Mesendoderm (in vitro differentiated cells): Measurements from ENCODE around the gene FRRS1.

ENCODE experiments used
- DNase-seq: peaks from one replicate; pipeline ENCODE4 v3.0.0; 2013
- H2AK5ac ChIP-seq: 2 replicates; pipeline ENCODE4 v1.6.1; 2013; ENCODE audit warnings: low read length, inconsistent platforms
- H2BK120ac ChIP-seq: 2 replicates; pipeline ENCODE4 v1.6.1; 2013; ENCODE audit warnings: low read depth, mild to moderate bottlenecking, low read length, moderate library complexity, mixed read lengths
- H2BK15ac ChIP-seq: replicated peaks from 2 replicates; pipeline ENCODE4 v1.6.1; 2013; ENCODE audit warnings: low read depth, mild to moderate bottlenecking, moderate library complexity
- H2BK5ac ChIP-seq: 2 replicates; pipeline ENCODE4 v1.6.1; 2013; ENCODE audit warnings: low read length, inconsistent platforms
- H3K18ac ChIP-seq: 2 replicates; pipeline ENCODE4 v1.6.1; 2013; ENCODE audit warnings: mild to moderate bottlenecking, low read length, mixed read lengths
- H3K23ac ChIP-seq: one replicate; pipeline ENCODE4 v1.6.1; 2013; ENCODE audit warnings: low read length
- H3K27ac ChIP-seq: 2 replicates; pipeline ENCODE4 v1.5.1; 2013; ENCODE audit warnings: low read depth, mild to moderate bottlenecking, inconsistent platforms, low read length, moderate library complexity
- H3K27me3 ChIP-seq: 2 replicates; pipeline ENCODE4 v1.6.1; 2013; ENCODE audit warnings: low read length, control low read depth, mild to moderate bottlenecking, inconsistent platforms; ENCODE audit not compliant: insufficient read depth, poor library complexity
- H3K36me3 ChIP-seq: 2 replicates; pipeline ENCODE4 v1.6.1; 2013; ENCODE audit warnings: low read length, inconsistent platforms; ENCODE audit not compliant: control insufficient read depth, insufficient read depth
- H3K4ac ChIP-seq: one replicate; pipeline ENCODE4 v1.6.1; 2013; ENCODE audit warnings: low read depth, mild to moderate bottlenecking, low read length, moderate library complexity
- H3K4me1 ChIP-seq: 2 replicates; pipeline ENCODE4 v1.6.1; 2013; ENCODE audit warnings: low read depth, low read length, inconsistent platforms; ENCODE audit not compliant: control insufficient read depth
- H3K4me2 ChIP-seq: 2 replicates; pipeline ENCODE4 v1.6.1; 2013; ENCODE audit warnings: low read length
- H3K4me3 ChIP-seq: 2 replicates; pipeline ENCODE4 v1.5.1; 2013; ENCODE audit warnings: mild to moderate bottlenecking, low read length
- H3K56ac ChIP-seq: one replicate; pipeline ENCODE4 v1.6.1; 2013; ENCODE audit warnings: low read length
- H3K79me1 ChIP-seq: 2 replicates; pipeline ENCODE4 v1.6.1; 2013; ENCODE audit warnings: low read length, inconsistent platforms
- H3K79me2 ChIP-seq: 2 replicates; pipeline ENCODE4 v1.6.1; 2013; ENCODE audit warnings: mild to moderate bottlenecking, low read length; ENCODE audit not compliant: control insufficient read depth, insufficient read depth
- H3K9ac ChIP-seq: 2 replicates; pipeline ENCODE4 v1.6.1; 2013; ENCODE audit warnings: low read length, inconsistent platforms
- H4K5ac ChIP-seq: one replicate; pipeline ENCODE4 v1.6.1; 2013; ENCODE audit warnings: low read length
- H4K8ac ChIP-seq: one replicate; pipeline ENCODE4 v1.6.1; 2013; ENCODE audit warnings: low read depth, mild to moderate bottlenecking, control low read depth, low read length, moderate library complexity
- WGBS: extraction: QIAGEN DNeasy Blood & Tissue Kit; methylation state at CpG from one replicate; pipeline ENCODE4 v1.1.7; 2013; ENCODE audit warnings: low lambda C conversion rate, missing lambda C conversion rate; ENCODE audit not compliant: insufficient coverage; ENCODE audit errors: extremely low coverage; 5-methylcytosine and 5-hydroxymethylcytosine counted together

Gene FRRS1

GRCh38 chr1:99738858-99739465, 27.5 kb downstream of the FRRS1 start:
- Histone ChIP-seq H3K79me1 (no peaks in the 10 kb centered on the region), H3K4ac (no peak overlapping the region), H3K4me3 (no peak overlapping the region), H3K56ac (no peak overlapping the region), H3K4me1 (no peaks in the 10 kb centered on the region), H2BK5ac (no peak overlapping the region), H3K4me2 (no peak overlapping the region), H4K8ac (no peak overlapping the region), H3K27ac (no peak overlapping the region), H3K36me3 (no peaks in the 10 kb centered on the region), H4K5ac (no peak overlapping the region), H2AK5ac (no peak overlapping the region), H3K79me2 (no peaks in the 10 kb centered on the region), H3K23ac (no peak overlapping the region), H3K9ac (no peak overlapping the region), H3K18ac (no peak overlapping the region), H3K27me3 (no peaks in the 10 kb centered on the region), H2BK120ac (no peak overlapping the region), H2BK15ac (no peak overlapping the region)
- no peak for DNase-seq
- no CpG with 5 or more reads among the region's 6 CpGs for WGBS

DNA sequence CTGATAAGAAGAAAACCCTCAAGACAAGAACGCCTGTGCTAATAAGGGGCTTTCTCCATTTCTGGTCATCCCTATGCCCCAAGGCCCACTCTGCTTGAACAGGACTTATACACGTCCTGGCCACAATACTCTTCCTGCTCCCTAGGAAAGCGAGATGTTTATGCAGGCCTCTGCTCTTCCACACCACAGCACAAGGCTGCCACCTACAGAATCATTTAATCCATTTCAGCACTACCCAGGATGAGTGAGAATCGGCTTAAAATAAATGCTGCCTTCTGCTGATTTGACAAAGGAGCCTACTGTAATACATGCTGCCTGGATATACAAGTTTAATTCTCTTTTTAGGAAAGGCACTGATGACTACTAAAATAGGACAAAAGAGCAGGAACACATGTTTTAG, 29.4 kb downstream of the FRRS1 start:
- no peaks in the 10 kb centered on the region for H3K36me3 ChIP-seq
- no peak overlapping the region for H2BK120ac ChIP-seq
- H3K9ac ChIP-seq: no peak overlapping the region
- no peaks in the 10 kb centered on the region for H3K79me2 ChIP-seq
- no peak overlapping the region for H4K8ac ChIP-seq
- H3K4me1 ChIP-seq: no peaks in the 10 kb centered on the region
- H3K56ac ChIP-seq: no peak overlapping the region
- peak; percentile 87 for DNase-seq
- no peak overlapping the region for H2BK15ac ChIP-seq
- no peak overlapping the region for H2AK5ac ChIP-seq
- H3K27me3 ChIP-seq: no peaks in the 10 kb centered on the region
- no peak overlapping the region for H3K27ac ChIP-seq
- H2BK5ac ChIP-seq: no peak overlapping the region
- no peak overlapping the region for H3K4me3 ChIP-seq
- no peak overlapping the region for H3K4me2 ChIP-seq
- H3K23ac ChIP-seq: no peak overlapping the region
- H3K18ac ChIP-seq: no peak overlapping the region
- no peaks in the 10 kb centered on the region for H3K79me1 ChIP-seq
- no CpG with 5 or more reads among the region's 4 CpGs for WGBS
- H4K5ac ChIP-seq: no peak overlapping the region
- no peak overlapping the region for H3K4ac ChIP-seq

DNA sequence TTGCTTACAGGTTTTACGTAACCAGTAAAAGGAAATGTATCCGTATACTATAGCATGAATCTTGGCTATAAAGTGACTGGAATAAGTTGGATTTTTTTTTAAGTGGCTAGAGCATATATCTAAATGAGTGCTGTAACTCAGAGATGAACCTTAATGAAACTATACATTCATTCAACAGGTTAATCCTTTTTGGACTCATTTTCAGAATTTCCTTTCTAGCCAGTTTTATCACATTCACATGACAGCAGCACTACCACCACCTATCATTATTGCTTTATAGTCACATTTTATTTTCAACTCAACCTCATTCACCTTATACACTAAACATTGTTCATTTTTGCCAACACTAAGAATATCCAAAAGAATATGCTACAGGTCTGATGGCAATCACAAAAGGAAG, 30.6 kb downstream of the FRRS1 start:
- no peak overlapping the region for H3K9ac ChIP-seq
- no peak overlapping the region for H2BK5ac ChIP-seq
- no peaks in the 10 kb centered on the region for H3K27me3 ChIP-seq
- H3K23ac ChIP-seq: no peak overlapping the region
- no peak overlapping the region for H2BK120ac ChIP-seq
- no peaks in the 10 kb centered on the region for H3K4me1 ChIP-seq
- no peak overlapping the region for H2BK15ac ChIP-seq
- no peak overlapping the region for H4K8ac ChIP-seq
- H3K56ac ChIP-seq: no peak overlapping the region
- no peaks in the 10 kb centered on the region for H3K79me2 ChIP-seq
- H3K36me3 ChIP-seq: no peaks in the 10 kb centered on the region
- H4K5ac ChIP-seq: no peak overlapping the region
- no peak overlapping the region for H3K4ac ChIP-seq
- no CpG with 5 or more reads among the region's 2 CpGs for WGBS
- no peak overlapping the region for H3K4me3 ChIP-seq
- H3K79me1 ChIP-seq: no peaks in the 10 kb centered on the region
- no peak for DNase-seq
- H3K4me2 ChIP-seq: no peak overlapping the region
- H2AK5ac ChIP-seq: no peak overlapping the region
- H3K27ac ChIP-seq: no peak overlapping the region
- H3K18ac ChIP-seq: no peak overlapping the region

DNA sequence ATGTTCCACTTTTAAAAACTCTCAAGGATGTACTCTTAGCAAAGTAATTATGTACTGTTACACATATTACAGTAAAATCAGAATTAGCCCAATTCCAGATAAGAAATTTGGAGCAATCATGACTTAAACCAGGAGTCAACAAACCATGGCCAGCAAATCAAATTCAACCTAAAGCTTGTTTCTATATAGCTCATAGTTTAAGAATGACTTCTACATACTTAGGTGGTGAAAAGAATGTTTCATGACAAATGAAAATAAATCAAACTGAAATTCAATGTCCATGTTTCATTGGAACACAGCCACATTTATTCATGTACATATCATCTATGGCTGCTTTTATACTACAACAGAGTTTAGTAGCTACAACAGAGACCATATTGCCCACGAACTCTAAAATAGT, 35.1 kb downstream of the FRRS1 start:
- Histone ChIP-seq H3K9ac (no peak overlapping the region), H3K23ac (no peak overlapping the region), H3K4me2 (no peak overlapping the region), H3K4me1 (peaks cover 3% of the 10 kb centered on the region), H3K4ac (no peak overlapping the region), H2BK15ac (no peak overlapping the region), H2BK120ac (no peak overlapping the region), H2AK5ac (no peak overlapping the region), H4K8ac (no peak overlapping the region), H3K56ac (no peak overlapping the region), H3K79me1 (no peaks in the 10 kb centered on the region), H2BK5ac (no peak overlapping the region), H4K5ac (no peak overlapping the region), H3K27me3 (no peaks in the 10 kb centered on the region), H3K18ac (no peak overlapping the region), H3K36me3 (no peaks in the 10 kb centered on the region), H3K79me2 (no peaks in the 10 kb centered on the region), H3K27ac (no peak overlapping the region), H3K4me3 (no peak overlapping the region)
- no peak for DNase-seq
- no CpG with 5 or more reads among the region's 1 CpG for WGBS

DNA sequence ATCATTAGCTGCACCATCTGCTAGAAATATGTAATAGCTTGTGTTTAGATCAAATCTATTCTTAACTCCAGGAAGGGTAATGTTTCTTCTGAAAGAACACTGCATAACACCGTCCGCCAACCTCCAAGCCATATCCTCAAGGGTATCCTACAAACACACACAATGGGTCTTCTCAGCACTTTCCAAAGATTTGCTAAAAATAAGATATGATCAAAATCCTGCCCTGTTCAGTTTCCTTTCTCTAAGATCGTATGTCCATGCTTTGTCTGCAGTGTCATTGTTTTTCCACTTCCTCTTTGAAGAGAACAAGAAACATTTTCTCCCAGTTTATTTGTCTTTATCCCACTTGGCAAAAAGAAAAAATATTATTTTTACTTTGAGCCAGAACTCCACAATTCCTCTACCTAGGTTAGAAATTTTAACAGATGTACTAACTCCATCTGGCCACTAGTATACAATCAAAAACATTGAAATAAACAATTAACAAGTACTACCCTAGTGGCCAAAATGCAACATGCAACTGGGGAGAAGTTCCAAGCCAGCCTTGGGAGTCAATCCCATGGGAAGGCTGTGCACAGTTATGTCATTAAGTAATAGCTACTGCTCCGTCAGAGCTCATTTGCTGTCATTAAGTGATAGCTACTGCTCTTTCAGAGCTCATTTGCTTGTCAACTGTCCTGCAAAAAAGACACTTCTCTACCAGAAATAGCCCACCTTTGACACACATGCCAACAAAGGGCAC, 37.8 kb downstream of the FRRS1 start:
- H3K27ac ChIP-seq: no peak overlapping the region
- no peaks in the 10 kb centered on the region for H3K79me1 ChIP-seq
- no peak overlapping the region for H3K23ac ChIP-seq
- DNase-seq: peak; percentile 78
- H3K56ac ChIP-seq: no peak overlapping the region
- no peak overlapping the region for H2BK120ac ChIP-seq
- H3K9ac ChIP-seq: no peak overlapping the region
- H3K4me3 ChIP-seq: no peak overlapping the region
- H4K8ac ChIP-seq: no peak overlapping the region
- no peak overlapping the region for H3K4ac ChIP-seq
- H4K5ac ChIP-seq: no peak overlapping the region
- H3K79me2 ChIP-seq: no peaks in the 10 kb centered on the region
- H3K36me3 ChIP-seq: no peaks in the 10 kb centered on the region
- H3K18ac ChIP-seq: peak overlapping the region; percentile 51
- WGBS: no CpG with 5 or more reads among the region's 4 CpGs
- no peaks in the 10 kb centered on the region for H3K27me3 ChIP-seq
- H2AK5ac ChIP-seq: peak overlapping the region; percentile 18
- no peak overlapping the region for H2BK15ac ChIP-seq
- H3K4me2 ChIP-seq: no peak overlapping the region
- H3K4me1 ChIP-seq: peaks cover 5% of the 10 kb centered on the region
- H2BK5ac ChIP-seq: no peak overlapping the region
